Measurements from ENCODE around the gene FADS3.

The FADS3 gene

GRCh38 chr11:61890529-61891330, 615 bp downstream of the FADS3 start:
- H3K4me3 ChIP-seq (ENCODE audit: low read depth, low read length), result peak overlapping the region; percentile 71
- no peak for TF ChIP-seq CTCF (IDR thresholded peaks at IDR 0.05; ENCODE audit: low read depth, low read length, missing control alignments)
- DNase-seq (ENCODE audit: low read depth), result no peak

GRCh38 chr11:61889831-61890230, 1.5 kb downstream of the FADS3 start:
- no peak overlapping the region for H3K4me3 ChIP-seq (ENCODE audit: low read depth, low read length)
- no peak for TF ChIP-seq CTCF (IDR thresholded peaks at IDR 0.05; ENCODE audit: low read depth, low read length, missing control alignments)
- no peak for DNase-seq (ENCODE audit: low read depth)

- no peak for TF ChIP-seq CTCF (IDR thresholded peaks at IDR 0.05; ENCODE audit: low read depth, low read length, missing control alignments)
- H3K4me3 ChIP-seq (ENCODE audit: low read depth, low read length), result no peak overlapping the region
- DNase-seq (ENCODE audit: low read depth), result no peak
Measured at GRCh38 chr11:61888590-61888989, 2.8 kb downstream of the FADS3 start.

GRCh38 chr11:61887839-61888494, 3.4 kb downstream of the FADS3 start:
- no peak overlapping the region for H3K4me3 ChIP-seq (ENCODE audit: low read depth, low read length)
- no peak for DNase-seq (ENCODE audit: low read depth)
- TF ChIP-seq CTCF (IDR thresholded peaks at IDR 0.05; ENCODE audit: low read depth, low read length, missing control alignments), result no peak

GRCh38 chr11:61886643-61887042, 4.7 kb downstream of the FADS3 start:
- no peak overlapping the region for H3K4me3 ChIP-seq (ENCODE audit: low read depth, low read length)
- DNase-seq (ENCODE audit: low read depth), result no peak
- no peak for TF ChIP-seq CTCF (IDR thresholded peaks at IDR 0.05; ENCODE audit: low read depth, low read length, missing control alignments)

- DNase-seq (ENCODE audit: low read depth), result no peak
- TF ChIP-seq CTCF (IDR thresholded peaks at IDR 0.05; ENCODE audit: low read depth, low read length, missing control alignments), result no peak
- no peak overlapping the region for H3K4me3 ChIP-seq (ENCODE audit: low read depth, low read length)
Measured at GRCh38 chr11:61885784-61886580, 5.4 kb downstream of the FADS3 start.
